ENCODE data around the gene ASXL1.

ASXL1 gene

DNA sequence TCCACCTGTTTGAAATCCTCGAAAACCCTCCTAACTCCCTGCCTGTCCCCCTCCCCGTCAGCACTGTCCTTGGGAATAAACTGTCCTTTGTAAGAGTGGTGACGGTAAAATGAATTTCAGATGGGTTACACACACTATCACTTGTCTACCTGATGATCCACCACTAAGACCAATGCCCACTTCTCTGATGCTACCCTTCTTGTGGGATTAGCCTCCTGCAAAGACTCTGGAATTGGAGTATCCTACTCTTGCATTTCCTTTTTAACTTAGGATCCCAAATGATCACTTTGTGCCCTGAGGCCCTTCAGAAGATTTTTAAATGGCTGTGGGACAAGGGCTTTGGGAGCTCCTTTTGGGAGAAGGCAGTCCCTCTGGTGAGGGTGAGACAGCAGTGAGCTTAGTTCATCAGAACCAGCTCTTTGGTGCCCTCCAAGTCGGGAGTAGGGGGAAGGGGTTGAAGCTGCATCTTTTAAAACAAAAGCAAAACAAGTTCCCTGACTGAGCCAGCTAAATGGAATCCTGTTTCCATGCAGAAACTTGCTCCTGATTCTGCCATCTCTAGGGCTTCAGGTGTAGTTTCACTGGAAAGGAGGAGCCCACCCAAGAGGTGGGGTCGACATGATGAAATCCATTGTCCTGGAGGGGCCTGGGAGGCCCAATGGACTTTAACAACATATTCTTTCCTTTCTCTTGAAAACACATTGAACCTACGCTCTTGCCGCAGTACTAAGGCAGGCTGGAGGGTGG lies 86.5 kb downstream of the ASXL1 start:
- TF ChIP-seq CSDC2 (CRISPR knock-in tag; IDR thresholded peaks at IDR 0.05) = no peak
- TF ChIP-seq, protein P1, sequence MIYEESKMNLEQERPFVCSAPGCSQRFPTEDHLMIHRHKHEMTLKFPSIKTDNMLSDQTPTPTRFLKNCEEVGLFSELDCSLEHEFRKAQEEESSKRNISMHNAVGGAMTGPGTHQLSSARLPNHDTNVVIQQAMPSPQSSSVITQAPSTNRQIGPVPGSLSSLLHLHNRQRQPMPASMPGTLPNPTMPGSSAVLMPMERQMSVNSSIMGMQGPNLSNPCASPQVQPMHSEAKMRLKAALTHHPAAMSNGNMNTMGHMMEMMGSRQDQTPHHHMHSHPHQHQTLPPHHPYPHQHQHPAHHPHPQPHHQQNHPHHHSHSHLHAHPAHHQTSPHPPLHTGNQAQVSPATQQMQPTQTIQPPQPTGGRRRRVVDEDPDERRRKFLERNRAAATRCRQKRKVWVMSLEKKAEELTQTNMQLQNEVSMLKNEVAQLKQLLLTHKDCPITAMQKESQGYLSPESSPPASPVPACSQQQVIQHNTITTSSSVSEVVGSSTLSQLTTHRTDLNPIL (CRISPR knock-in tag; IDR thresholded peaks at IDR 0.05; ENCODE audit: low read depth) = no peak
- TF ChIP-seq ISL1 (CRISPR knock-in tag; IDR thresholded peaks at IDR 0.05) = no peak
- no peak for TF ChIP-seq ZFP3 (CRISPR knock-in tag; IDR thresholded peaks at IDR 0.05)
- TF ChIP-seq ZNF565 (CRISPR knock-in tag; conservative IDR thresholded peaks at IDR 0.05; ENCODE audit: low read depth) = no peak
- TF ChIP-seq, protein P2, sequence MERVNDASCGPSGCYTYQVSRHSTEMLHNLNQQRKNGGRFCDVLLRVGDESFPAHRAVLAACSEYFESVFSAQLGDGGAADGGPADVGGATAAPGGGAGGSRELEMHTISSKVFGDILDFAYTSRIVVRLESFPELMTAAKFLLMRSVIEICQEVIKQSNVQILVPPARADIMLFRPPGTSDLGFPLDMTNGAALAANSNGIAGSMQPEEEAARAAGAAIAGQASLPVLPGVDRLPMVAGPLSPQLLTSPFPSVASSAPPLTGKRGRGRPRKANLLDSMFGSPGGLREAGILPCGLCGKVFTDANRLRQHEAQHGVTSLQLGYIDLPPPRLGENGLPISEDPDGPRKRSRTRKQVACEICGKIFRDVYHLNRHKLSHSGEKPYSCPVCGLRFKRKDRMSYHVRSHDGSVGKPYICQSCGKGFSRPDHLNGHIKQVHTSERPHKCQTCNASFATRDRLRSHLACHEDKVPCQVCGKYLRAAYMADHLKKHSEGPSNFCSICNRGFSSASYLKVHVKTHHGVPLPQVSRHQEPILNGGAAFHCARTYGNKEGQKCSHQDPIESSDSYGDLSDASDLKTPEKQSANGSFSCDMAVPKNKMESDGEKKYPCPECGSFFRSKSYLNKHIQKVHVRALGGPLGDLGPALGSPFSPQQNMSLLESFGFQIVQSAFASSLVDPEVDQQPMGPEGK (CRISPR knock-in tag; IDR thresholded peaks at IDR 0.05; ENCODE audit: borderline replicate concordance) = no peak
- TF ChIP-seq ESRRG (CRISPR knock-in tag; IDR thresholded peaks at IDR 0.05) = no peak
- TF ChIP-seq ZNF70 (CRISPR knock-in tag; IDR thresholded peaks at IDR 0.05) = no peak
- TF ChIP-seq, protein P3, sequence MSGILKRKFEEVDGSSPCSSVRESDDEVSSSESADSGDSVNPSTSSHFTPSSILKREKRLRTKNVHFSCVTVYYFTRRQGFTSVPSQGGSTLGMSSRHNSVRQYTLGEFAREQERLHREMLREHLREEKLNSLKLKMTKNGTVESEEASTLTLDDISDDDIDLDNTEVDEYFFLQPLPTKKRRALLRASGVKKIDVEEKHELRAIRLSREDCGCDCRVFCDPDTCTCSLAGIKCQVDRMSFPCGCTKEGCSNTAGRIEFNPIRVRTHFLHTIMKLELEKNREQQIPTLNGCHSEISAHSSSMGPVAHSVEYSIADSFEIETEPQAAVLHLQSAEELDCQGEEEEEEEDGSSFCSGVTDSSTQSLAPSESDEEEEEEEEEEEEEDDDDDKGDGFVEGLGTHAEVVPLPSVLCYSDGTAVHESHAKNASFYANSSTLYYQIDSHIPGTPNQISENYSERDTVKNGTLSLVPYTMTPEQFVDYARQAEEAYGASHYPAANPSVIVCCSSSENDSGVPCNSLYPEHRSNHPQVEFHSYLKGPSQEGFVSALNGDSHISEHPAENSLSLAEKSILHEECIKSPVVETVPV (CRISPR knock-in tag; IDR thresholded peaks at IDR 0.05) = no peak
- no peak for TF ChIP-seq TCF4 (CRISPR knock-in tag; IDR thresholded peaks at IDR 0.05; ENCODE audit: borderline replicate concordance)
- no peak for TF ChIP-seq SNAI2 (CRISPR knock-in tag; IDR thresholded peaks at IDR 0.05)
- no peak for TF ChIP-seq ZC3H10 (CRISPR knock-in tag; IDR thresholded peaks at IDR 0.05)
- TF ChIP-seq, protein P4, sequence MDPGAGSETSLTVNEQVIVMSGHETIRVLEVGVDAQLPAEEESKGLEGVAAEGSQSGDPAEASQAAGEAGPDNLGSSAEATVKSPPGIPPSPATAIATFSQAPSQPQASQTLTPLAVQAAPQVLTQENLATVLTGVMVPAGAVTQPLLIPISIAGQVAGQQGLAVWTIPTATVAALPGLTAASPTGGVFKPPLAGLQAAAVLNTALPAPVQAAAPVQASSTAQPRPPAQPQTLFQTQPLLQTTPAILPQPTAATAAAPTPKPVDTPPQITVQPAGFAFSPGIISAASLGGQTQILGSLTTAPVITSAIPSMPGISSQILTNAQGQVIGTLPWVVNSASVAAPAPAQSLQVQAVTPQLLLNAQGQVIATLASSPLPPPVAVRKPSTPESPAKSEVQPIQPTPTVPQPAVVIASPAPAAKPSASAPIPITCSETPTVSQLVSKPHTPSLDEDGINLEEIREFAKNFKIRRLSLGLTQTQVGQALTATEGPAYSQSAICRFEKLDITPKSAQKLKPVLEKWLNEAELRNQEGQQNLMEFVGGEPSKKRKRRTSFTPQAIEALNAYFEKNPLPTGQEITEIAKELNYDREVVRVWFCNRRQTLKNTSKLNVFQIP (CRISPR knock-in tag; IDR thresholded peaks at IDR 0.05; ENCODE audit: borderline replicate concordance, low read depth) = no peak
- TF ChIP-seq PPARA (CRISPR knock-in tag; IDR thresholded peaks at IDR 0.05; ENCODE audit: borderline replicate concordance) = no peak

DNA sequence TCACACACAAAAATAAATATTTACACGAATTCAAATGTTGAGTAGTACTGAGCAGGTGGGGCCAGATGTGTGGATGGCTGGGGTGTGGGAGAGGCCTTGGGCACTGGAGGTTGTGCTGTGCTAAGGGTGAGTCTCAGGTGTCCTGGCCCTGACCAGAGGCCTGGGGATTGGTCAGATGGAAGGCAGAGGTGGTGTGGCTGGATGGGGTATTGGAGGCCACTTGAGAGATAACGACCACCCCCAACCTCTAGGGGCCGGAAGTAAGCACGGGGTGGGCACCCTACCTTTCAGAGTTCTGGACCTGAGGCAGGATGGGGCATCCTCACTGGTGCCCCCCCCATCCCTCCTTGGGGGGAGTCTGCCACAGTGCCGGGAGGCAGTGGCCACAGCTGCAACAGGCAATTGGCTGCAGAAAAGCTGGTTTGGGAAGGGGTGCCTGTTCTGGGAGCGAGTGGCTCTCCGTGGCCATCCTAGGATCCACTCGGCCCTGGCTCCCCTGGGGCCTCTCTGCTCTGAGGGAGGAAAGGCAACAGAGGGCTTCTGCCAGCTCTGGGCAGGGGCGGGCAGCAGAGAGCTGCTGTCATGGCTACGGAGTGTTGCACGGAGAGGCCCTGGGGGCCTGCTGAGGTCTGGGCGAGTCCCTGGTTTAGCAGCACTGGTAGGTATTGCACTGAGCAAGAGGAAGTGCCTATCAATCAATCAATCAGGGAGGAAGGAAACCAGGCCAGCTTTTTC lies 87.6 kb downstream of the ASXL1 start:
- TF ChIP-seq, protein P3 (CRISPR knock-in tag; IDR thresholded peaks at IDR 0.05) = no peak
- TF ChIP-seq ISL1 (CRISPR knock-in tag; IDR thresholded peaks at IDR 0.05) (no peak), SNAI2 (CRISPR knock-in tag; IDR thresholded peaks at IDR 0.05) (no peak), ESRRG (CRISPR knock-in tag; IDR thresholded peaks at IDR 0.05) (no peak), TOX (CRISPR knock-in tag; IDR thresholded peaks at IDR 0.05; ENCODE audit: borderline replicate concordance) (no peak), ZC3H10 (CRISPR knock-in tag; IDR thresholded peaks at IDR 0.05) (no peak)
- ATAC-seq = peak; percentile 29; the same call in 2 of the 3 replicates

More for the DNA sequence above, 86.5 kb downstream of the ASXL1 start:
- no peak for ATAC-seq

DNA sequence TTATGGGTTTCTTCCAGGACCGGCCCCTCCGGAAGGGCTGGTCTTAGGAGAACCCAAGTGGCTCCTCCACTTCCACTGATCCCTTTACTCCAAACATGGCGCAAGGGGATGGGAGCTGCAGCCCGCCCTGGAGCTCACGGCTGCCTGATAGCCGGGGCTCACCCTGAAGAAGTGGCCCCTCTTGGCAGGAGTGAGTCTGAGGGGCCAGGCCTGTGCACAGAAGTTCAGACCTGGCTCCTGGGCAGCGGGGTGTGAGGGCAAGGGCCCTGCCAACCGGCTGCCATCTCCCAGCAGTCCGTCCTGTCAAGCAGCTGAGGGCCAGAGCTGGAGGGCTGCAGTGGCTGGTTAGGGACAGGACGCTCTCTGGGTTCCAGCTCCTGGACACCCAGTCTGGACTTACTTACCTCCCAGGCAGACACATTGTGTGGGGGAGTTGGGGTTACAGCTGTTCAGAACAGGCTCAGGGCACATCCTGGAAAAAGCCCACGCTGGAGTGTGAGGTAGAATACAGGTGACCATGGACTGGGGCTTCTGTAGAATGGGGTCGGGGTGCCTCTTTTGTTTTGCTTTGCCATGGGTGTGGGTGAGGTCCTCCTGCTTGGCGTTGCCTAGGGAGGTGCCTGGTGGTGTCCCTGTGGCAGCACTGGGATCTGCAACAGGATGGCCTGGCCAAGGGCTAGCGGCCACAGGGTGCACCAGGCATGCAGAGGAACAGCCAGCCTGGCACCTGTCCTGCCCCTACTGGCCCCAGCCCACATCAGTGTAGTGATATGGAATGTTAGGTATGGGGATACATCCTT lies 88.4 kb downstream of the ASXL1 start:
- no peak for TF ChIP-seq TCF4 (CRISPR knock-in tag; IDR thresholded peaks at IDR 0.05; ENCODE audit: borderline replicate concordance)
- TF ChIP-seq, protein P5, sequence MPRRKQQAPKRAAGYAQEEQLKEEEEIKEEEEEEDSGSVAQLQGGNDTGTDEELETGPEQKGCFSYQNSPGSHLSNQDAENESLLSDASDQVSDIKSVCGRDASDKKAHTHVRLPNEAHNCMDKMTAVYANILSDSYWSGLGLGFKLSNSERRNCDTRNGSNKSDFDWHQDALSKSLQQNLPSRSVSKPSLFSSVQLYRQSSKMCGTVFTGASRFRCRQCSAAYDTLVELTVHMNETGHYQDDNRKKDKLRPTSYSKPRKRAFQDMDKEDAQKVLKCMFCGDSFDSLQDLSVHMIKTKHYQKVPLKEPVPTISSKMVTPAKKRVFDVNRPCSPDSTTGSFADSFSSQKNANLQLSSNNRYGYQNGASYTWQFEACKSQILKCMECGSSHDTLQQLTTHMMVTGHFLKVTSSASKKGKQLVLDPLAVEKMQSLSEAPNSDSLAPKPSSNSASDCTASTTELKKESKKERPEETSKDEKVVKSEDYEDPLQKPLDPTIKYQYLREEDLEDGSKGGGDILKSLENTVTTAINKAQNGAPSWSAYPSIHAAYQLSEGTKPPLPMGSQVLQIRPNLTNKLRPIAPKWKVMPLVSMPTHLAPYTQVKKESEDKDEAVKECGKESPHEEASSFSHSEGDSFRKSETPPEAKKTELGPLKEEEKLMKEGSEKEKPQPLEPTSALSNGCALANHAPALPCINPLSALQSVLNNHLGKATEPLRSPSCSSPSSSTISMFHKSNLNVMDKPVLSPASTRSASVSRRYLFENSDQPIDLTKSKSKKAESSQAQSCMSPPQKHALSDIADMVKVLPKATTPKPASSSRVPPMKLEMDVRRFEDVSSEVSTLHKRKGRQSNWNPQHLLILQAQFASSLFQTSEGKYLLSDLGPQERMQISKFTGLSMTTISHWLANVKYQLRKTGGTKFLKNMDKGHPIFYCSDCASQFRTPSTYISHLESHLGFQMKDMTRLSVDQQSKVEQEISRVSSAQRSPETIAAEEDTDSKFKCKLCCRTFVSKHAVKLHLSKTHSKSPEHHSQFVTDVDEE (CRISPR knock-in tag; IDR thresholded peaks at IDR 0.05) = 0 out of 2 replicates have a peak, but pooled peaks have one; percentile 10
- ATAC-seq = peak; percentile 9; the same call in 2 of the 3 replicates
